ENCODE measurements around the gene KRTAP10-9.

- TF ChIP-seq CTCF (tag by site-specific recombination; IDR thresholded peaks at IDR 0.05) (no peak), ZNF335 (tag by site-specific recombination; conservative IDR thresholded peaks at IDR 0.05) (no peak), KLF1 (tag by site-specific recombination; IDR thresholded peaks at IDR 0.05) (no peak), ZNF26 (tag by site-specific recombination; IDR thresholded peaks at IDR 0.05) (no peak), ZNF785 (tag by site-specific recombination; IDR thresholded peaks at IDR 0.05) (no peak), OVOL3 (tag by site-specific recombination; IDR thresholded peaks at IDR 0.05) (no peak), ZNF704 (tag by site-specific recombination; IDR thresholded peaks at IDR 0.05) (no peak), ZSCAN5A (tag by site-specific recombination; IDR thresholded peaks at IDR 0.05) (no peak), MEIS1 (CRISPR knock-in tag; IDR thresholded peaks at IDR 0.05; ENCODE audit: borderline replicate concordance) (no peak), IKZF3 (tag by site-specific recombination; IDR thresholded peaks at IDR 0.05) (no peak), PATZ1 (tag by site-specific recombination; IDR thresholded peaks at IDR 0.05) (no peak), SP2 (tag by site-specific recombination; IDR thresholded peaks at IDR 0.05) (no peak), REST (tag by site-specific recombination; IDR thresholded peaks at IDR 0.05) (no peak), ZNF280D (tag by site-specific recombination; IDR thresholded peaks at IDR 0.05) (no peak)
These were observed 13.3 kb upstream of the KRTAP10-9 start for GRCh38 chr21:44613386-44614155.

Measured in HEK293 (cell line).